HG03135 (cell line): ENCODE results near the gene METAP2.

Experiments used
- ATAC-seq: cut with Tn5 transposase; IDR thresholded peaks from one replicate; pipeline ENCODE4 v1.9.1; 2021; ENCODE audit warnings: mild to moderate bottlenecking, moderate library complexity; ENCODE audit not compliant: unreplicated experiment

Gene METAP2

DNA sequence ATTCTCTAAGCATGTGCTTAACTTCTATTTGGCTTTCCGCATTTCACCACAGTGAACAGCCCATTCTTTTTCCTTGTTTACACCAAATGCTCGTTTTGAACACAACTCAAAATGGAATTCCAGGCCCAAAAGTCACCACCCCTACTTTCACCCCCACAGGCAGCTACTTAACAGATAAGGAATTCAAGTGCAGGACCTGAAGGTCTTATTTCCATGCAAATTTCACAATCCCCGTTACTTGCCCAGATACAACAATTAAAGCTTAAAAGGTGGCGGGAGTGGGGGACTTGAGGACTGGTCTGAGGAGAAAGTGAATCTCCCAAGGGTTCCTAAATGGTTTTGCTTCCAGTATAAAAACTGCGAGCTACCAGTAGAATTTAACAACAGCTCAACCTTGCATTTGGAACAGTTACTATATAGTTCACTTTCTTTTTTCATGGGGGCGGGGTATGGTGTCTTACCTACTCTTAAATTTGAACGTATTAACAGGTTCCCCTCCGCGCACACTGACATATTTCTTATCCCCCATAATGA lies 73.6 kb downstream of the METAP2 start:
- ATAC-seq: no peak

DNA sequence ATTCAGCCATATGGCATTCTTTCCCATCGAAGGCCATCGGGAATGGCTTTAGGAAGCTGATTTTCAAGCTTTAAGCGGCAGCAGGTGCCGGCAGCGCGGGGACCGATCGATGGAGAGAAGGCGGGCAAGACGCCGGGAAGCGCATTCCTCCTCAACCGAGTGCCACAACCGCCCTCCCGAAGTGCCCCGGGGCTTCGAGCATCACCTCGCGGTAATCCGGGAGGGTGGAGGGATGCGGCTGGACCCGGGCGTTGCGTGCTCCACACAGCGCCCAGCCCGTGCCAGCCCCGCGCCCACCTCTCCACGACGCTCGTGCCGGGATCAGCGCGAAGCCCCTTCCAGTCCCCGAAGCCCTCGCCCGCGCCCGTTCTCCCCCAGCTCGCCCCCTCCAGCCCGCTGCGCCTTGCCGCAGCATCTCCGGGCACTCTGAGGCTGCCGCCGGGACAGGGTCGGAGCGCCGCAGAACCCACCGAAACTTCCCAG lies 74.1 kb downstream of the METAP2 start:
- no peak for ATAC-seq

DNA sequence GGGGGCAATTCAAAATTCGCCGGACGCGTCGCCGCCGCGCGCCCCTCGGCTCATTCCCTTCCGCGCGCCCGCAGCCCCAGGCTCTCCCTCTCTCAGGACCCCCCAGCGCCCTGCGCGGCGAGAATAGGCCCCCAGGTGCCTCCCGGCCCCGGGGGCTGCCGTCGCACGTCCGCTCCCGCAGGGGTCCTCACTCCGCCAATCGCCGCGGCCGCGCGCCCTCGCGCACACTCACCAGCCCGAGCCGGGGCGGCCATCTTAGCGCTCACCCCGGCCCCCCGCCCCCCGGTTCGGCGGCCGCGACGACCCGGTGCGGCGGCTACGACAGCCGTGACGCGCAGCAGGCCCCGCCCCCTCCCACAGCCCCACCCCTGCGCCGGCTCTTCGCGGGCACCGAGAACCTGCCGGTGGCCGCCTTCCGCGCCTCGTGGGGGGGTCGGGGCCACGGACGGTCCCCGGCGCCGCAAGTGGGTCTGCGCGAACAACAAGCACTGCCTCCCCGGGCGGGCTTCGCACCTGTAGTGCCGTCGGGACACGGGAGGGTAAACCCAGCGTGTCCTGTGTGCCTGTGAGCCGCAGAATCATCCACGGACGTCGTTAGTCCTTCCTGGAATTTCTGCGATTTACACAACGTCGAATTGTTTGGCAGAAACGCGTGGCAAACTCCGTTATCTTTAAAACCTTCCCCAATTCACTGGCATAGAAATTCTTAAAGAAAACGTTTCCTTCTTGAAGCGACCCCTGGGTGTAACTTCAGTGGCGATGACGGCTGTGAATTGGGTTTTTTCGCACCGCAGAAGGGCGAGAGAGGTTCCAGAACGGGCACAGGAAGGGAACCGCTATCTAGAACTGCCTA lies 74.8 kb downstream of the METAP2 start:
- no peak for ATAC-seq

DNA sequence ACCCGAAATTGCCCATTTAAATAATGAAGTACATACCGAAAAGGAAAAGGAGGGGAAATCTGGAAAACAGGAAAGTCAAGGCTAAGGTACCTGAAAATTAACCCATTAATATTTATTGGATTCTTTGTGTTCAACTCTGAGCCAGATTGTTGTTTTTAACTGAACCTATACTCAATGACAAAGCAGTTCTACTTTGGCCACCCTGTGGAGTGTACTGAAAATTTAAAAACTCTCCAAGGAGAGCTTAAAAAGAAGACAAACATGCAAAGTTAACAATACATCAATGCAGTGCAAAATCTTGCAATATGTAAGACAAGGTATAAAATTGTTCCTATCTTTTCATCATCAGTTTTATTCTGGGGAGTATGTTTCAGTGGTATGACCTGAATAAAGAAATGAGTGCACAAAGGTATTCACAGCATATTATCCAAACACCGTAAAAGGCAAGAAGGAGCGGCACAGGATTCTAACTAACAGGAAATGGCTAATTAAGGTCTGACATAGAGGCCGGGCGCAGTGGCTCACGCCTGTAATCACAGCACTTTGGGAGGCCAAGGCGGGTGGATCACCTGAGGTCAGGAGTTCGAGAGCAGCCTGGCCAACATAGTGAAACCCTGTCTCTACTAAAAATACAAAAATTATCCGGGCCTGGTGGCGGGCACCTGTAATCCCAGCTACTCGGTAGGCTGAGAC lies 75.6 kb downstream of the METAP2 start:
- ATAC-seq: no peak

DNA sequence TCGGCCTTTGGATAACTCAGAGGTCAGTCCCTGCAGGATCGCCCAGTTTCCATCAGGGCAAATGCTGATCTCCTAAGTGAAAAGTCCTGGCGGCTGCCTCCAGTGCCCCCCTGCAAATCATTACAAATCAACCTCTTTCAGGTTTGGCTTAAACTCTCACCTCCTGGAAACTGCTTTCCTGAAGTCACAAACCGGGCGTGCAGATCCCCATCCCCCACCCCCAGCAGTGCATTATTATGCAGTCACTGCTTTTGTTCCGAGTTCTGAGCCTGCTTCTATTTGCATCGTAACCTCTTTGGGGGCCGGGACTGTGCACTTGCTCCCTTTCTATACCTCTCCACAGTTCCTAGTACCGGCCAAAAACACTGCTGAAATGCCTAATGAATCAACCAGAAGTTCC lies 77.4 kb downstream of the METAP2 start, which contains the start of gene USP44:
USP44 (minus strand) TSS at position 172 of the 400 bp plus-strand sequence. CDS start 17,220 bp downstream, outside the sequence.
- ATAC-seq: no peak

DNA sequence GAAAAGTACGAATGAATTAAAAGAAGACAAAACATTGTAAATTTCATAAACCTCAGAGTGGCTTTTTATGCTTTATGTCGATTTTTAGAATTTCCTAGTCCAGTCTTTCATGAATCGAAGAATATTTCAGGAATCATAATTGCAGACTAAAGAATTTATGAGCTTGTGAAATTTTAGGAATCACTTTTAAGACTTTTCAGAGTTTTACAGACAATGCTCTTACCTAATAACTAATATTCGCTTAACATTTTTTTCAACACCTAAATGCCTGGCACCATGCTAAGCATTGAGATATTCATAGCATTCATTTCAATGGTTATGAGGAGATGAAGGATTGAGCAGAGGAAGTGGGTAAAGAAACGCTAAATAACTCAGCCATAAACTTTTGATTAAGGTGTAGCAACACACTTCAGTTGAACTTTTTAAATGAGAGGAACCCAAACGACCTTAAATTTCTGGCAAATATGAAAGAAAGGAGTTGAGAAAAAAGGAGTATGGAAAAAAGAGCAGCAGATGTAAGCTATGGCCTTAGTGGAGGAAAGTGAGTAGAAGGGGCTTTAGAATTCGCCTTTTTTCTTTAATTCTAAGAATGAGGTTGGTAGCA lies 78.1 kb downstream of the METAP2 start:
- no peak for ATAC-seq

DNA sequence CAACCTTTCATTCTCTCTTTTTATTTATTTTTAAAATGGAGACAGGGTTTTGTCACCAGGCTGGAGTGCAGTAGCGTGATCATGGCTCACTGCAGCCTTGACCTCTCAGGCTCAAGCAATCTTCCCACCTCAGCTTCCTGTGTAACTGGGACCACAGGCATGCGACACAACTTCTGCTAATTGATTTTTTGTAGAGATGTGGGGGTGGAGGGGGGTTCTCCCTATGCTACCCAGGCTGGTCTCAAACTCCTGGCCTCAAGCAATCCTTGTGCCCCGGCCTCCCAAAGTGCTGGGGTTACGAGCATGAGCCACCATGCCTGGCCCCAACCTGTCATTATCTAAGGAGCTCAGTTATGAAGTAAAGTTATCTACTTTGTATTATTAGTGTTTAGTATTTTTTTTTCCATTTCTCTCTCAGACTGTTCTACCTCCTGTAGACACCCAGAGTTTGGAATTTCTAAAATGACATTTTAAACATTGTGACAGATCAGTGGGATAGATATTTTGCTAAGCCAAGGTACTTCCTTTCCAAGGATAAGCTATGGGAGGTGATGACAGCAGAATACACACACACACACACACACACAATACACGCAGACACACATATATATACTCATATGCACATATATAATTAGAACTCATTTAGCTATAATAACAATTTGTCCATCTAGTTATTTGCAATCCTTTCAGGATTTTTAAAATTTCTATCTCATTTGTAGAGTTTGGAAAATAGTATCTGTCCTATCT lies 79.4 kb downstream of the METAP2 start:
- no peak for ATAC-seq

DNA sequence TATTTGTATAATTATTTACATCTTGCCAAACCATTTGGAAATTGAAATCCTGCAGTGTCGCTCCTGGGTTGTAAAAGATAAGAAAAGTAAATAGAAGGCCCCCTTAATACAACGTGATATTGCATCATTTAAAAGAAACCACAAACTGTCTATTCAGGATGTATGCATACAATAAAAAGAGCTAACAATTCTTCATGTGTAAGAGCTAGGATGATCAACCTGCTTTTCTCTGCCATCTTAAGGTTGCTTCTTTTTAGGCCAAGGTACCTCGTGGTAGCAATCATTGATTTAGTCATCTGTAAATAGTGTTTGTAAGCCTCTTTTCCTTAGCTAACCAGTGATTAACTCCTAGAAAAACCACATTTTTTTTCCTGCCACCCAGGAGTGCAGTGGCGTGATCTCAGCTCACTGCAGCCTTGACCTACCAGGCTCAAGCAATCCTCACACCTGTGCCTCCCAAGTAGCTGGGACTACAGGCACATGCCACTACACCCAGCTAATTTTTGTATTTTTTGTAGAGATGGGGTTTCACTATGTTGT lies 80.7 kb downstream of the METAP2 start:
- no peak for ATAC-seq

DNA sequence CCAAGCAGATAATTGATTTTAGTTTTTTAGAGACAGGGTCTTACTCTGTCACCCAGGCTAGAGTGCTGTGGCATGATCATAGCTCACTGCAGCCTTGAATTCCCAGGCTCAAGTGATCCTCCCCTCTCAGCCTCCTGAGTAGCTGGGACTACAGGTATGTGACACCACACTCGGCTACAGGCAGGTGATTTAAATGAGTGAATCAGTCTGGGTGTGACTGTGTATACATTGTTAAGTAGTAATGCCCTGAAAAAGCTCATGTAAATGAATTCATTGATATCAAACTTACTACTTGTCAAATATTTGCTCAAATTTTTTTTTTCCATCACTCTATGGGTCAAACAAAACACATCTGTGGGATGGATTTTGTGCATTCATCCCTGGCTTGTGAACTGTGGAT lies 83.7 kb downstream of the METAP2 start:
- ATAC-seq: no peak
